Left colon (tissue), 2 donors: ENCODE results near the gene SEL1L. TPM values are rescaled to one million over a fixed set of nuclear protein-coding genes. Genes with fewer than 3 reads are reported as not detected.
"Not testable (repeated sequence)": the region's sequence is repeated elsewhere in the genome, so short reads cannot be mapped to it uniquely, and the experiment has no call there.

ENCODE experiments used
- ATAC-seq: fragments of 200-7000 bp; cut with Tn5 transposase; one replicate; pipeline ENCODE4 v1.9.1; 2020; ENCODE audit warnings: mild to moderate bottlenecking, moderate library complexity
- DNase-seq, 2 donors: peaks; one replicate each; pipeline ENCODE4 v3.0.0-alpha.2; 2020
- intact Hi-C, 2 donors: fragments of 100-400 bp; cut with DNase I in 1 of 2; cut with micrococcal nuclease in 1 of 2; formaldehyde crosslinking; loops; one replicate each; pipeline versions ENCODE4 v1.11.2 to v1.14.0; 2022; cut with DNase I, micrococcal nuclease
- long read RNA-seq: library from polyadenylated mRNA; unstranded; transcript quantifications from one replicate; pipeline ENCODE4 v2.0.0, GENCODE V29; 2021
- total RNA-seq, 2 donors: library from RNA; stranded (reverse); fragmentation: NEBNext Ultra II Directional; extraction: Animal tissue kit (Norgen Biotek cat#: 25700); gene quantifications; one replicate each; pipeline ENCODE4 v1.2.1, GENCODE V29; 2021
- donor health status: DM: no; HTN: no; CAD: no.
- donor health status: DM: yes; HTN: yes; CAD: no.

SEL1L gene
- total RNA-seq, result 100 to 1,000 TPM in 1 of 2 donors, 10 to 100 TPM in 1; 97.6 to 111 TPM
- long read RNA-seq, full-length matches to known transcripts, result 48 of 72 reads
- long read RNA-seq, partial matches to known transcripts, result 7 of 72 reads
- long read RNA-seq, other reads (novel, unspliced or antisense), result 17 of 72 reads

- DNase-seq (peak; percentile 99 to 100), ATAC-seq (peak; percentile 96)
- intact Hi-C loops, result no loop called here
Measured at GRCh38 chr14:81533536-81534343, at the start of gene SEL1L. Gene SEL1L (minus strand): TSS chr14:81533853. CDS start chr14:81533744, 109 bp downstream.

- ATAC-seq (no peak), DNase-seq (no peak)
- intact Hi-C loops, result no loop called here
Measured at GRCh38 chr14:81582420-81582819, 48.8 kb upstream of the SEL1L start.

GRCh38 chr14:81579115-81579514 is 45.5 kb upstream of the SEL1L start:
- ATAC-seq (no peak), DNase-seq (no peak)
- intact Hi-C loops, result no loop called here

- ATAC-seq, result no peak
- intact Hi-C loops, result no loop called here
Measured at GRCh38 chr14:81571437-81571836, 37.8 kb upstream of the SEL1L start.

GRCh38 chr14:81567302-81567701 is 33.6 kb upstream of the SEL1L start:
- intact Hi-C loops, result no loop called here
- DNase-seq (no peak), ATAC-seq (no peak)

More at GRCh38 chr14:81571437-81571836, 37.8 kb upstream of the SEL1L start:
- DNase-seq, result no peak

- DNase-seq, result peak in 1 of 2 donors; percentile 9
- peak; percentile 92 for ATAC-seq
- intact Hi-C loops, result no loop called here
Measured at GRCh38 chr14:81565441-81566290, 32.0 kb upstream of the SEL1L start.

GRCh38 chr14:81562818-81563217 is 29.2 kb upstream of the SEL1L start:
- DNase-seq (no peak), ATAC-seq (no peak)
- intact Hi-C loops, result no loop called here

- ATAC-seq, result no peak
- DNase-seq, result no peak
- intact Hi-C loops, result no loop called here
Measured at GRCh38 chr14:81561084-81561775, 27.6 kb upstream of the SEL1L start.

- intact Hi-C loops, result no loop called here
- DNase-seq (no peak), ATAC-seq (no peak)
Measured at GRCh38 chr14:81559385-81559784, 25.7 kb upstream of the SEL1L start.

GRCh38 chr14:81557146-81557545 is 23.5 kb upstream of the SEL1L start:
- no peak for ATAC-seq
- intact Hi-C loops, result no loop called here
- DNase-seq, result no peak

- intact Hi-C loops, result no loop called here
- DNase-seq (no peak), ATAC-seq (no peak)
Measured at GRCh38 chr14:81555684-81556083, 22.0 kb upstream of the SEL1L start.

- intact Hi-C loops, result no loop called here
- no peak for DNase-seq
- ATAC-seq, result no peak
Measured at GRCh38 chr14:81555051-81555450, 21.4 kb upstream of the SEL1L start.

GRCh38 chr14:81551471-81551870 is 17.8 kb upstream of the SEL1L start:
- DNase-seq (no peak), ATAC-seq (no peak)
- intact Hi-C loops, result no loop called here

- ATAC-seq (no peak), DNase-seq (no peak)
Measured at GRCh38 chr14:81550001-81550637, 16.5 kb upstream of the SEL1L start.

GRCh38 chr14:81541206-81541605 is 7.6 kb upstream of the SEL1L start:
- ATAC-seq, intact Hi-C loops, DNase-seq: not testable (repeated sequence)

More at GRCh38 chr14:81550001-81550637, 16.5 kb upstream of the SEL1L start:
- intact Hi-C loops, result no loop called here

- no peak for DNase-seq
- intact Hi-C loops, result no loop called here
- no peak for ATAC-seq
Measured at GRCh38 chr14:81537193-81537592, 3.5 kb upstream of the SEL1L start.

- intact Hi-C loops, result no loop called here
- no peak for DNase-seq
- no peak for ATAC-seq
Measured at GRCh38 chr14:81536241-81536771, 2.7 kb upstream of the SEL1L start.

GRCh38 chr14:81535396-81536164 is 1.9 kb upstream of the SEL1L start:
- intact Hi-C loops, result no loop called here
- no peak for ATAC-seq
- DNase-seq, result no peak
